COLO668 (cell line): ENCODE results near the gene GOLGA3.

Experiments used
- DNase-seq: peaks from one replicate; lab custom pipeline; 2025; ENCODE audit not compliant: unreplicated experiment; lab: John Stamatoyannopoulos, UW

The GOLGA3 gene

DNA sequence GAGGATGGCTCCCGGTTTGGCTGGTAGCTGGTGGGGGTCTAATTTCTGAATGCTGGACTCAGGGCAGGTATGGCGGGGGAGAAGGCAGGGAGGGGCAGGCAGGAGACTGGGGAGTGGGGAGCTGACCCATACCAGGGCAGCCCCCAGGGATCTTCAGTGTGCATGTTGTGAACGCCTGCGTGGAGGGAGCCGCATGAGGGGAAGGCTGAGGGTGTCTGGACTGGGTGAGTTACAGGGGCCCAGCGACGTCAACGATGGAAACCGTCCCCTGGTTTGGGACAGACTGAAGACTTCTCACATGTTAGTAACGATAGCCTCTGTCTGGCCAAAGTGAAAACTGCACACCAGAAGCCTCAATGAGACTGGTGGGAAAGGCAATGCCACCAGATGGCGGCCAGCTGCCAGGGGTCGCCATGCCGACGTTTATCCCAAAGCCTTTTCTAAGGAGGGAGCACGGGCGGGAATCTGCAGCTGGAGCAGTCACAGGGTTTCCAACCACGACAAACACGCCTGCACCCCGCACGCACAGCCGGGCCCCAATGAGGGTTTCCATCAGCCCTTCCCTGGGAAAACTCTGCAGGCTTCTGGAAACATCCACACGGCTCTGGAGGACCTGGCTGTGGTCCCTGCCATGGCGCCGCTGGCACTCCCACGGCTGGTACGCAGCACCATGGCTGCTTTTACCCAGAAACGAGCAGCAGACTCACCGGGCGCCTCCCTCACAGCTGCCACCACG is 104.0 kb downstream of the GOLGA3 start:
- DNase-seq: no peak

DNA sequence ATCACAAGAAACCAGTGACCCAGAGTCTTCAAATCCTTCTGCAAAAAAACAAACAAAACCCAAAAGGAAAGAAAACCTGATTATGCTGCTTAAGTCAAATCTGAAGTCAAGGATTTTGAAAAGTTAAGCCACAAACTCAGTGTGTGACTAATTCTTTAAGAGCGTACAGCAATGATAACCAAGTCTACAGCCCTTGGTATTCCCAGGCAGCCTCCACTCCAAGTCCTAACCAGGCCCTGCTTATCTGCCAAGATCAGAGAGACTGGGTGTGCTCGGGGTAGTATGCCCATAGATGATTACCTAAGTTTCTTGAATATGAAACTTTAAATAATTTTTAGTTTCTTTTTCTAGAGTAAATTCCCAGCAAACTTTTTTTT is 104.9 kb downstream of the GOLGA3 start:
- no peak for DNase-seq

DNA sequence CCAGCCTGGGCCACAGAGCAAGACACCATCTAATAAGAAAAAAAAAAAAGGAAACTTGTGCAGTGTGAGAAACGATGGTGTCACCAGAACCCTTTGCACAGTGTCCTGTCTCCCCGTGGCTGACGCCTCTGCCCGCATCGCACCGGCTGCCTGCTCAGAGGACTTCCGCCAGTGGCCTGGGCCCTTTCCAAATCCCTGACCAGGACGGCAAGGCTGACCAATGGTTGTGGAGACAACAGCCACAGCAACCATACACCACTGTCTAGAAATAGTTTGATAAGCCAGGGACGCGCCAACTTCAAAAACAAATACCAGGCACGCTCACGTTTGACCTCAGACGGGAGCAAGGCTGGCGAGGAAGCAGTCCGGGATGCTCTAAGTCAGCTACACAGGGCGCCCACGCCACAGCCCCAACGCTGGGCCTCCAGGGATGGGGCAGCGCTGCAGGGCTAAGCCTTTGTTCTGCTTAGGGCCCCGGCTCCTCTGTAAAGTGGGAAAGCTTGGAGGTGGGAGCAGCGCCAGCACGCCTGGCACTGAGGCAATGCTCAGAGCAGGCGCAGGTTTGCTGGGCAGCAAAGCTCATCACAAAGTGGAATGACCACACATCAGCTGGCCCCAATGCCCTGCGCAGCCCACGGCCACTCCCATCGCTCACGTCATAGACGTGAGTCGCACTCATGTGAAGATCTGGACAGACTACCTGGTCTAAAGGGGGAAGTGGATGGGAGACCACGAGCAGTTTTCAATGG is 105.5 kb downstream of the GOLGA3 start:
- no peak for DNase-seq

DNA sequence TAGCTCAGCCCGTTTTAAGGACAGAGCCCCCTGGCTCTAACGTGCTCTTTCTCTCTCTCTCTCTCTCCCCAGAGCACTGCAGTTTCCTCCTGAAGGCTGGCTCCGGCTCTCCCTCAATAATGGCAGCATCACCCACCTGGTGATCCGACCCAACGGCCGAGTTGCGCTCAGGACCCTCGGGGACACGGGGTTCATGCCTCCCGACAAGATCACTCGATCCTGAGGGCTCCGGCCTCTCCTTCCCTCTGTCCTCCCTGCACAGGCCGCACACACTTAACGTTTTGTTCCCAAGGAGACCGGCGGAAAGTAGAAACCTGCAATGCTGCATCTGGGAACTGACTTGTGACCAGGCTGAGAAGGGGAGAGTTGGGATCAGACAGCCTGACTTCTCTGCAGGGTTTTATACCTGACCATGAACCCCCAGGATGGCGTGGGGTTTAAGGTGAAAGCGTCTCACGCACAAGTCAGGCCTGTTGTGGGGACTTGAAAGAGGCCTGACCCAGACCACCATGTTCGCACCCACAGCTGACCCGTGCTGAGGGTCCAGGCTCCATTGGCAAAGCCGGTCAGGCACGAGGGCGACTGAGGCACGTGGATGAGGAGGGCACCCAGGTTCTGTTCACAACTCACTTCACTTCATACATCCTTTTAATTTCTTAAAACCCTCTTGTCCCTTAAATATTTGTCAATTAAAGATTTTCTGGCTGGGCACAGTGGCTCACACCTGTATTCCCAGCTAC is 107.9 kb downstream of the GOLGA3 start:
- no peak for DNase-seq

DNA sequence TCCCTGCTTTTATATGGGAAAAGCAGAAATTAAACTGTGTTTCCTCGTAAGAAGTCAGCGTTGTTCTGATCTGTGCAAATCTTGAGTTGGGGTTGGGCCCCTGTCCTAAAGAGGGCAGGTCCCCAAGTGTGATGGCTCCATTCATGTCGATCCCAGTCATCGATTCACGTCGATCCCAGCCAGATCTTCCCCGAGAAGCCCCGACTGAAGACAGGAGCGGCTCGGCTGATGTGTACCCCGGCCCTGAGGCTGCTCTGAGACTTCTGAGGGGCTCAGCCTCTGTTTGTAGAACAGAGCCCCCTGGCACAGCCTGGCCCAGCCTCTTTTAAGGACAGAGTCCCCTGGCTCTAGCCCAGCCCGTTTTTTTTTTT is 108.7 kb downstream of the GOLGA3 start:
- no peak for DNase-seq

DNA sequence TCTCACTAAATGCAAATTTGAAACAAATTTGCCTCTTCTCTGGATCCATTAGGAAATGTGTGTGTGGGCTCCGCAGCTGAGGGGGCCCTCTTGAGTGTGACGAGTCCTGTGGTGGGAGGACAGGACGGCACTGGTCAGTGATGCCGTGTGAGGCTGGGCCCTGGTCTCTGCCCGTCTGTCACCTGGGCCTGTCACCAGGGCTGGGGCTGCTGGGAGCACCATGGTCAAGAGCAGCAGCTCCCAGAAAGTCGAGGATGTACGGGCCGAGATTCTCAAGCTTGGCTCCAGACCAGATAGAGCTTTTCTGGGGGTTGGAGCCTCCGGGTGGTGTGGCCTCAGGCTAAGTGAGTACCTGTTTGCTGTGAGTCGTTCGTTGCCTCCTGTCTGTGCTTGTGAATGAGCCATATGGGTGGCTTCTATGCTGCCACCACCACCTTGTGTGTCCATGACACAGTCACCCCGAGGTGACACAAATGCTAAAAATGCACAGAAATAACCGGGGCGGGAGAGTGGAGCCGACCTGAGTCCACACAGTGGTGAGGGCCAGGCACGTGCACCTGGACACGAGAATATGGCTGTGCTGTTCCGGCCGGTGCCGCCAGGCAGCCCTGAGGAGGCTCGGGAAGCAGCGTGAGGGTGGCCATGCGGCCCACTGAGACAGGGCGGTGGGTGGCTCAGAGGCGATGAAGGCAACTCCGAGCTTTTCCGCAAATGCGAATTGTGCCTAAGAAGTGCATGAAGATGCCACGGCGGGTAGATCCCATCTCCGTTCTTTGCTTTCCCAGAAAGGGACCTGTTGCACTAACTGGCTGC is 109.3 kb downstream of the GOLGA3 start:
- DNase-seq: no peak
